Right forelimb (tissue), 1 donor: ENCODE results near the gene EPS8L1.
"Not testable (repeated sequence)": the region's sequence is repeated elsewhere in the genome, so short reads cannot be mapped to it uniquely, and the experiment has no call there.

Experiments used
- DNase-seq: peaks from one replicate; pipeline ENCODE4 v3.0.0-alpha.2; 2018

EPS8L1 gene

DNA sequence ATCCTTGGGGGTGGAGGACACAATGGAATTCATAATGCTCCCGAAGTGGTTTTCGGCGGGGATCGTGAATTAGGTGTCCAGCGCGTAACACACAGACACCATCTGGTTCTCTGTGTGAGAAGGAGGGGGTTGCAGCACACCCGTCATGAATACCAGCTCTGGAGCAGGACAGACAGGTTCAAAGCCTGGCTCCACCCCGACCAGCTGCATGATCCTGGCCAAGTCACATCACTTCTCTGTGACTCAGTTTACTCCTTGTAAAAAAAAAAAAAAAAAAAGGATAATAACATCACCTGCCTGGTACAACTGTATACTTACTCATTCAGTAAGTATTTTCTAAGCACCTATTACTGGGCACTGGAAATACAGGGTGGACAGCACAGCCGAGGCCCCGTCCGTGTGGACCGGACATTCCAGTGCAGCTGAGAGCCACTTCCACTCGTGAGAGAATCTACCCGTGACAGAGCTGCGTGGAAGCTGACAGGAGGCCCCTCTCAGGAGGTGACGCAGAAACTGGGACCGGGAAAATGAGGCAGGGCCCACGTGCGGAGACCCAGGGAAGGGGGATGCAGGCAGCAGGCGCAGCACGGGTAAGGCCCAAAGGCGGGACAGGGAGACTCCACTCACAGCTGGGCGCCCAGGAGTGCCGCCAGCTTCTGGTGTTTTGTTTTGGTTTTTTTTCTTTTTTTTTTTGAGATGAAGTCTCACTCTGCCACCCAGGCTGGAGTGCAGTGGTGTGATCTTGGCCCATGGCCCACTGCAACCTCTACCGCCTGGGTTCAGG lies 24.7 kb upstream of the EPS8L1 start:
- DNase-seq = no peak

DNA sequence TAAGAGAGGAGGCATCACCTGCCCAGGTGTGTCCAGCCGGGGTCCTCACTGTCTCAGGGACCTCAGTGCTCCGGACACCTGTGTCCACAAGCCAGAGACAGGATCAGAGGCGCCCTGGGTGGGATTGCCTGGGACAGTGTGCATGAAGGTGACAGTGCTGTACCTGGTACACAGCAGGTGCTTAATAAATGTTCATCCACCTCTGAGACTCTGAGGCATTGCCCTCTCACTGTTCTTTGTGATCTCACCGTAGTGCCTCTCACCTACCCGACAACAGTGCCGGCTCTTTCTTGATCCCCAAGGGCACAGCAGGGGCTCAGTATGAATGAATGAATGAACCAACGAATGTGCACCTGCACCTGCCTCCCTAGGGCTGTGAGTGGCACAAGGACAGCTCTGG lies 21.9 kb upstream of the EPS8L1 start:
- DNase-seq = no peak

DNA sequence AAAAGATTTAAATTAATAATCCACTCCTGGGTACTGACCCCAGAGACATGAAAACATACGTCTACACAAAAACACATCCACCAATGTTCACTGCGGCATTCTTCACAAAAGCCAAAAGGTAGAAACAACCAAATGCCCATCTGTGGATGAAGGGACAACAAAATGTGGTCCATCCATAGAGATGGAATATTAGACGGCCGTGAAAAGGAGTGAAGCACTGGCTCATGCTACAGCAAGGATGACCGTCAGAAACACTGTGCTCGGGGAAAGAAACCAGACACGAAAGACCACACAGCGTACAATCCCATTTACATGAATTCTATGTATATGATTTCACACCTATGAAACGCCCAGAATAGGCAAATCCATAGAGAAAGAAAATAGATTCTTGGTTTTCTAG lies 18.8 kb upstream of the EPS8L1 start:
- no peak for DNase-seq

DNA sequence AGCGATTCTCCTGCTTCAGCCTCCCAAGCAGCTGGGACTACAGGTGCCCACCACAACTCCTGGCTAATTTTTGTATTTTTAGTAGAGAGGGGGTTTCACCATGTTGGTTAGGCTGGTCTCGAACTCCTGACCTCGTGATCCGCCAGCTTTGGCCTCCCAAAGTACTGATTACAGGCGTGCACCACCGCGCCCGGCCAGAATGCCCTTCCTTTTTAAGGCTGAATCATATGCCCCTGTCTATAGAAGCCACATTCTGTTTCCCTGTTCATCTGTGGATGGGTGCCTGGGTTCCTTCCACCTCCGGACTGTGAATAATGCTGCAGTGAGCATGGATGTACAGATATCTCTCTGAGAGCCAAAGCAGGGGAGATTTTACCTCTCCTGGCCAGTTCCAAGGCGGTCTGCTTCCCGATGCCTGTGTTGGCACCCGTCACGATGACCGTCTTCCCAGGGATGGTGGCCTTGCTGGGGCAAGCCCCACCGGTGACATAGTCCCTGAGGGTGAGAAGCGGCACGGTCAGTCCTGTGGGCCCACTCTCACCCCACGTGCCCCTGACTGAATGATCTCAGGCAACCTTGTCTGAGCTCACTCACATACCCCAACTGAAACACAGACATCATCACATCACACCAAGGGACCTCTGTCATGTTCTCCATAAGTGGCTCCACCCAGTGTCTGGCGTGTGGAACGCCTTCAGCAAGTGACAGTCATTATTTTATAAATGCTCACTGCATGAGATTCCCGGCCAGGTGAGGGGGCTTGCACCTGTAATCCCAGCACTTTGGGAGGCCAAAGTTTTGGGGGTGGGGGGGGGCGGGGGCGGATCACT lies 16.7 kb upstream of the EPS8L1 start:
- DNase-seq = no peak

DNA sequence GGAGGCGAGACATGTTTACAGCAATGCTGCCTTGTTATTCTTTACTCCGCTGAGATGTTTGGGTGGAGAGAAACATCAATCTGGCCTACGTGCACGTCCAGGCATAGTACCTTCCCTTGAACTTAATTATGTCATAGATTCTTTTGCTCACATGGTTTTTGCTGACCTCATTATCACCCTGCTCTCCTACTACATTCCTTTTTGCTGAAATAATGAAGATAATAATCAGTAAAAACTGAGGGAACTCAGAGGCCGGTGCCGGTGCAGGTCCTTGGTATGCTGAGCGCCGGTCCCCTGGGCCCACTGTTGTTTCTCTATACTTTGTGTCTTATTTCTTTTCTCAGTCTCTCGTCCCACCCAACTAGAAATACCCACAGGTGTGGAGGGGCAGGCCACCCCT lies 15.4 kb upstream of the EPS8L1 start:
- DNase-seq = not testable (repeated sequence)

DNA sequence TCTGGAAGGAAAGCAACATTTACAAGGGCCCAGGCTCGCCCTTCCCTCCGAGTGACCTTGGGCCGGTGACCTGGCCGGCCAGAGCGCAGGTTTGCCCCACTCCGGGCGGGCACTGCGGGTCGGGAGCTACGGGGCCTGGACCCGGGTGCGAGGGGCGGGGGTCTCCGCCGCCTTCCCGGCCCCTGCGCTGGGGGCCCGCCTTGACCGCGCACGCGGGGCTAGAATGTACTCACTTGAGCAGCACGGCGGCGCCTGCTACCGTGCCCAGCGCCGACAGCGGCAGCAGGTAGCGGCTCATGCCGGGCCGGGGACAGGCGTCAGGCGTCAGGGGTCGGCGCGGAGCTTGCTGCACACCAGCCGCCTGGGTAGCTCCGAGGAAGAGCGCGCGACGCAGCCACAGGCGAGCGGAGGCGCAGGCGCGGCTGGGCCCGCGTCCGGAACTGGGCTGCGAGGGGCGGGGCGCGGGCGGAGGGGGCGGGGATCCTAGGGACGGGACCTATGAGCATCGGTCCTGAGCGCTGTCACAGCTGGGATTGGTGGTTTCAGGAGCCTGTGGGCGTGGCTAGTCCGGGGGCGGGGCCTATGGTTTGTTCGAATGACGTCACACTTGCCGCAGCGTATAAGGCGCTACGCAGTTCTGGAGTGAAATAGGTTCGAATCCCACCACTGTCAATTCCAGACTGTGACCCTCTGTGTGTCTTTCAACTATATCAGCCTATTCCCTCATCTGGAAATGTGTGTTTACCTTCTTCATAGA lies 12.8 kb upstream of the EPS8L1 start, which contains the start of gene RDH13:
RDH13 (minus strand) TSS at position 414 of the 757 bp plus-strand sequence; CDS start at position 298, 116 bp downstream.
- DNase-seq = peak; percentile 96

DNA sequence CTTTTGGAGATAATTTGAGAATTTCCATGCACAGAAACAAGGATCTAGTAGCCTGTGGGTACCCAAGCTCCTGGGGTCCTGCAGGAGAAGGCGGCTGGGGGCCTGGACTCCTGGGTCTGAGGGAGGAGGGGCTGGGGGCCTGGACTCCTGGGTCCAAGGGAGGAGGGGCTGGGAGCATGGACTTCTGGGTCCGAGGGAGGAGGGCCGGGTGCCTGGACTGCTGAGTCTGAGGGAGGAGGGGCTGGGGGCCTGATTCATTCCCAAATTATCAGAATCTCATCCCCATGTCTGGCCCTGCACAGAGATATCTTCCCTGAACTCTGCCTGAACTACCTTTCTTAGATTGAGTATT lies 12.2 kb upstream of the EPS8L1 start:
- DNase-seq = no peak

DNA sequence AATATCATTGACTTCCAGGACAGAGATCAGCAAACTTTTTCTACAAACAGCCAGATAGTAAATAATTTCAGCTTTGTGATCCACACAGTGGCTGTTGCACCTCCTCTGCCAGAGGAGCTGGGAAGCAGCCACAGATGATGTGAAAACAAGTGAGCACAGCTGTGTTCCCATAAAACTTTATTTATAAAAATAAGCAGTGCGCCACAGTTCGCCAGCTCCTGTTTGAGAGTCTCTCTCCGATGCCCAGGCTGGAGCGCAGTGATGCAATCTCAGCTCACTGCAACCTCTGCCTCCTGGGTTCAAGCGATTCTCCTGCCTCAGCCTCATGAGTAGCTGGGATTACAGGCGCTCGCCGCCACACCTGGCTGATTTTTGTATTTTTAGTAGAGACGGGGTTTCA lies 10.2 kb upstream of the EPS8L1 start:
- not testable (repeated sequence) for DNase-seq

DNA sequence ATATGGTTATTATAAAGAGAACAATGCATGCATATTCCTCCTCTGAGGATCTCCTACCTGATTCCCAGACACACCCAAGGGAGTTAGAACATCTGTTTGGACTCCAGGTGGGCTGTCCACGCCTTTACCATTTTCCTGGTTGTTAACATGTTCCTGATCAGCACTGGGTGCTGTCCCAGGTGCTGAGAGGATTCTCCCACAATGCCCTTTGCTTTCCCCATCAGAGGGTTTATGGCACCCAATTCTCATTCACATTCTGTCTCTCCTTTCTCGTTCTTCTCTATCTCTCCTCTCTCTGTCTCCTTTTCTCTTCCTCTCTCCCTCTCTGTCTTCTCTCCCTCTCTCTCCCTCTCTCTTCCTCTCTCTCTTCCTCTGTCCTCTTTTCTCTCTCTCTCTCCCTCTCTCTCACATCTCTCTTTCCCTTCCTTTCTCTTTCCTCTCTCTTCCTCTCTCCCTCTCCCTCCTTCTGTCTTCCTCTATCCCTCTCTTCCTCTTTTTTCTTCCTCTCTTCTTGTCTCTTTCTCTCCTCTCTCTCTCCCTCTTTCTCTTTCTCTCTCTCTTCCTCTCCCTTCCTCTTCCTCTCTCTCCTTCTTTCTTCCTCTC lies 9.5 kb upstream of the EPS8L1 start:
- no peak for DNase-seq

DNA sequence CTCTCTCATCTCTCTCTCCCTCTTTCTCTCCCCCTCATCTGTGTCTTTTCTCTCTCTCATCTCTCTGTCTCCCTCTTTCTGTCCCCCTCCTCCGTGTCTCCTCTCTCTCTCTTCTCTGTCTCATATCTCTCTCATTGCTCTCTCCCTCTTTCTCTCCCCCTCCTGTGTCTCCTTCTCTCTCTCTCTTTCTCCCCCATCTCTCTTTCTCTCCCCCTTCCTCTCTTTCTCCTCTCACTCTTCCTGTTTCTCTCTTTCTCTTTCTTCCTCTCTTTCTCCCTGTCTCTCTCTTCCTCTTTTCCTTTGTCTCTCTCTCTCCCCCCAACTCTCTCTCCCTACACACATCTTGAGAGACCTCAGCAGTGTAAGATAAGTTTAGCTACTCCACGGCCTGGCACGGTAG lies 7.8 kb upstream of the EPS8L1 start:
- no peak for DNase-seq

DNA sequence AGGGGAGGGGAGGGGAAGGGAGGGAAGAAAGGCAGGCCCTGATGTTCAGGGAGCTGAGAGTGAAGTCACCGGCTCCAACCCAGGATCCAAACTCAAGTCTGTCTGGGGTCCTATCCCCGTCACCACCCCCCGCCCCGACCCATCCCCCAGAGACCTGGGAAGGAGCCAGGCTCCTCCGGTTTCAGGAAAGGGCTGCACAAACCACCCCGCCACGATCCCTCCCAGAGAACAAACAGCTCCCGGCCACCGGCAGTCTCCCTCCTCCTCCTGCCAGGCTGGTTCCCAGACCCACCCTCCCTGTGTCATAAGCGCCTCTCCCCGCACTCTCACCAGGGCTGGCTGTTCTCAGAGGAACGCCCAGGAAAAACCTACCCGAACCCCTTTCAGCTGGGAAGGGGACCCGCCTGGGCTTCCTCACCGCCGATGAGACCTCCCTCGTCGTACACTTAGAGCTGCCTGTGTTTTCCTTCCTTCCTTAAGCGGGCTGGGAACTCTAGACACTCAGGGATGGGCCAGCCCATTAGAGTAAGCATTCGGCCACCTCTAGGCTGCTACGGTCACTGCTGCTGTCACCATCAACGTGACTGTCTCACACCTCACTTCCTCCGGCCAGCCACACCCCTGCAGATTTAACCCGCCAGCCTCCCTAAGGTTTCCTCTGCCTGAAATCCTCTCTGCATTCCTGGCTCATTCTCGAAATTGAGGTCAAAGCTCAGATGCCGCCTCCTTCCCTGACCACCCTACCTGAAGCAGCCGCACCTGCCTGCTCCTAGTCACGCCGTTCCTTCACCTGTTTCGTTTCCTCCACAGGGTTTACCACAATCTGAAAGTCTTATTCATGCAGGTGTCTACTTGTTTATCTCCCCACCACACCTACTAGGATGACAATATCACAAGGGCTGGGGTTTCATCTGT lies 6.5 kb upstream of the EPS8L1 start:
- no peak for DNase-seq

DNA sequence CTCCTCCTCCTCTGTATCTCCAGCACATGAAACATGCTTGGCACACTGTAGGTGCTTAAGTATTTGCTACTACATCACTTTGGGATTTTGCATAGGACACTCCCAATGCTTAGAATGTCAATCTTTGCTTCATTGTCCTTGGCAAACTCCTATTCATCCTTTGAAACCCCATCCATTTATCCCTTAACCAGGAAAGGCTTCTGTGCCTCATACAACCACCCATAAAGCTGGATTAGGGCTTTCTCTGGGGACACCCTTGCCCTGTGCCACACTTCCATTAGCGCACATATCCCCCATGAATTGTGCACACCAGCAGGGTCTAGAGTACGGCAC lies 5.8 kb upstream of the EPS8L1 start:
- no peak for DNase-seq

DNA sequence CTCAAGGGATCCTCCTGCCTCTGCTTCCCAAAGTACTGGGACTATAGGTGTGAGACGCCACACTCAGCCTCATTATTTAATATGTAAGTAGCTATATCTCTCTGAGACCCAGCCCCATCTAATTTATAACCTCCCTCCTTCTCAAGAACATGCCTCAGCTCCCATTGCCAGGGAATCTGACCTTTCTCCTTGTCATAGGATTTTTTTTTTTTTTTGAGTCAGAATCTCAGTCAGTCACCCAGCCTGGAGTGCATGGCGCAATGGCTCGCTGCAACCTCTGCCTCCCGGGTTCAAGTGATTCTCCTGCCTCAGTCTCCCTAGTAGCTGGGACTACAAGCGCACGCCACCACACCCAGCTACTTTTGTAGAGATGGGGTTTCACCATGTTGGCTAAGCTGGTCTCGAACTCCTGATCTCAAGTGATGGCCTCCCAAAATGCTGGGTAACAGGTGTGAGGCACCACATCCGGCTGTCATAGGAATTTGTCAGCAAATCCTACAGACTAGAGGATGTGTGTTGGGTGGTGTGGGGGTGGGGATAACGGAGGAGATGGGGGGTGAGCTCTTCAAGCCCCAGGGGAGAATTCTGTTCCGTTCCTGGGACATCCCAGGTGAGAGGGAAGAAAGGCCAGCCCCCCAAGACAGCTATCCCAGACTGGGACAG lies 5.1 kb upstream of the EPS8L1 start:
- no peak for DNase-seq

DNA sequence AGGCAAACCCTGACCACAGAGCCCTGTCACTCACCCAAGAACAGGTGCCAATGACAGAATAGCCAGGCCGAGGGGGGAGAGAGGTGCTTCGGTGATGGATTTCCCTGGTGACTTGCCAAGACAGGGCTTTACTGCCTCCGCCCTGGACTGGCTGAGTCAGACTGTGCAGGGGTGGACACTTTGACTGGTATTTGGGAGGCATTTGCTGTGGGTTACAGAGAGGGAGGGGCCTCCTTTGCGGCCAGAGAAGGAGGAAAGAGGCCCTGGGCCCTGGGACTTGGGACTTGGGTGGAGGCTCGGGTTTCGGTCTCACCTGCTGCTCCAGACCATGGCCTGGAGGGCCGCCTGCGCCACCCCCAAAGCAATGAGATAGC lies 4.6 kb upstream of the EPS8L1 start:
- DNase-seq = no peak

DNA sequence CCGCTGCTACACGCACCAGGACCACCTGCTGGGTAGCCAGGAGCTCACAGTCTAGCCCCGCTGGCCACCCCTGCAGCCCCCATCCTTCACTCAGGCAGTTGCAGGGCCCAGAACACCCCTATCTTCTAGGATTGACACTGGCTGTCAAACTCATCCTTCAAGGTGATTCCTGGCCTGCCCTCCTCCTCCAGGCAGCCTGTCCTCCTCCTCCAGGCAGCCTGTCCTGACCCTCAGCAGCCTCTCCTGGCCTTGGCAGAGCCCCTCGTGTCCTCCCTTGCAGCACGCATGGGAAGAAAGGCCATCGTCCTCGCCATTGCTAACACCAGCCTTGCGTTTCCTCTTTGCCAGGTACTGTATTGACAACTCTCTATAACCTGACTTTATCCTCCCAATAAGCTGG lies 3.8 kb upstream of the EPS8L1 start:
- no peak for DNase-seq

DNA sequence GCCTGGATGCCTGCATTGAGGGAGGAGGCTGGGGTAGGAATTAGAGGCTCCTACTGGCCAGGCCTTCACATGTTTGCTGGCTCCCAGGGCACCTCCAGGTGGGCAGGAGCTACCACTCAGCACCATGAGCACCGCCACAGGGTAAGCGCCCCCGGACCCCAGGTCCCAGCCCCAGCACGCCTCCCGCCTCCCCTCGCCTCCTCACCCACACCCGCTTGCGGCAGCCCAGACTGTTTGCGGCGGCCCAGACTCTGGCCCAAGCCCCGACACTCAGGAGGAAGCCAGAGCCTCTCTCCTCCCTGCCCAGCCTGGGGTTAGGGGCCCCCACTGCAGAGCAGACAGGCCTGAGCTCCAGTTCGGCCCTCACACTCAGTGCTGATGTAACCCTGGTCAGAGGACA lies 652 bp downstream of the EPS8L1 start:
- no peak for DNase-seq

DNA sequence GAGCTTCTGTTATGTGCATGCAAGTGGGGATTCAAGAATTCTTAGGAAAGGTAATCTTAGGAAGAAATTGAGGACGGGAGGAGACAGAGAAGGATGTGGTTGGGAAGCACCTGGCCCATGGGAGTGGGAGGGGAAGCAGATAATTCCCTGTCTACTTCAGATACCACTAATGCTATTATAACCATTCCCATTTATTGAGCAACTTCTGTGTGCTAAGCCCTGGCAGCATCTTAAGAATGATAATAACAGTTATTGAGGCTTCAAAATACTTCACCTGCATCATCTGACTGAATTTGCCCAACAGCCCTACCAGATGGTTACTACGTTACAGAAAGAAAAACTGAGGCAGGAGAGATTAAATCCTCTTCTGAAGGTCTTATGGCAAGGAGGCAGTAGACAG lies 1.4 kb downstream of the EPS8L1 start:
- DNase-seq = no peak

DNA sequence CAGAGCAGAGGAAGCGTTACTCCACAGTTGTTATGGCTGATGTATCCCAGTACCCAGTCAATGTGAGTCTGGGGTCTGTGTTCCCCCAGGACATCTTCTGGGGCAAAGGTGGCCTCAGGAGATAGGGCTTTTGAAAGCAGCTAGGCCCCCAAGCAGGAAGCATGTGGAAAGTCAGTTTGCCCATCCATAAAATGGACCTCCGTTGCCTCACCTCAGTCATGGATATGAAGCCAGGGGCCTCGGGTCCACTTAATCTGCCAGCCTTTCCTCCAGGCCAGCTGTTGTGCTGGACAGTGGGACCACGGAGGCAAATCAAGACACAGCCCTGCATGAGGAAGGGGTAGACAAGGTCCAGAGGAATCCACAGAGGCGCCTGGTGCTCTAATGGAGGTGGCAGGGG lies 3.3 kb downstream of the EPS8L1 start:
- DNase-seq = no peak

DNA sequence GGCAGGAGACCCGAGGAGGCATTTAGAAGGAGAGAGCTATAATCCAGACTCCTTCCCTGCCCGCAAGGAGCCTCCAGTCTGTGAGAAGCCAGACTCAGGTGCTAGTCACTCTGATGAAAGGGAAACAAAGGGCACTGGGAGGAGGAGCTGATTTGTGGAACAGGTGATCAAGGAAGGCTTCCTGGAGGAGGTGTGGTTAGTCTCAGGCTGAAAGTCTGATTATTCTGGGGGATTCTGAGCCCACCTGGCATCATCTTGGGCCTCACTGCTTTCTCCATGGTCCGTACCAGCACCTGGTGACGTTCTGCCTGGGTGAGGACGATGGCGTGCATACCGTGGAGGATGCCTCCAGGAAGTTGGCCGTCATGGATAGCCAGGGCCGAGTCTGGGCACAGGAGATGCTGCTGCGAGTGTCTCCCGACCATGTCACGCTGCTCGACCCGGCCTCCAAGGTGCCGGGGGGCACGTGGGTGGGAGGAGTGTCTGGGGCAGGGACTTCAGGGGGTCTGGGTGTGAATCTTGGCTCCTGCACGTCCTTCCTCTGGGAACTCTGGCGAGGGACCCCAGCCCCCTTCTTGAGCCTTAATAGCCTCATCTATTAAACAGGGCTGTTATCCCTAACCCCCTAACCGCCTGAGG lies 3.9 kb downstream of the EPS8L1 start:
- DNase-seq = no peak

DNA sequence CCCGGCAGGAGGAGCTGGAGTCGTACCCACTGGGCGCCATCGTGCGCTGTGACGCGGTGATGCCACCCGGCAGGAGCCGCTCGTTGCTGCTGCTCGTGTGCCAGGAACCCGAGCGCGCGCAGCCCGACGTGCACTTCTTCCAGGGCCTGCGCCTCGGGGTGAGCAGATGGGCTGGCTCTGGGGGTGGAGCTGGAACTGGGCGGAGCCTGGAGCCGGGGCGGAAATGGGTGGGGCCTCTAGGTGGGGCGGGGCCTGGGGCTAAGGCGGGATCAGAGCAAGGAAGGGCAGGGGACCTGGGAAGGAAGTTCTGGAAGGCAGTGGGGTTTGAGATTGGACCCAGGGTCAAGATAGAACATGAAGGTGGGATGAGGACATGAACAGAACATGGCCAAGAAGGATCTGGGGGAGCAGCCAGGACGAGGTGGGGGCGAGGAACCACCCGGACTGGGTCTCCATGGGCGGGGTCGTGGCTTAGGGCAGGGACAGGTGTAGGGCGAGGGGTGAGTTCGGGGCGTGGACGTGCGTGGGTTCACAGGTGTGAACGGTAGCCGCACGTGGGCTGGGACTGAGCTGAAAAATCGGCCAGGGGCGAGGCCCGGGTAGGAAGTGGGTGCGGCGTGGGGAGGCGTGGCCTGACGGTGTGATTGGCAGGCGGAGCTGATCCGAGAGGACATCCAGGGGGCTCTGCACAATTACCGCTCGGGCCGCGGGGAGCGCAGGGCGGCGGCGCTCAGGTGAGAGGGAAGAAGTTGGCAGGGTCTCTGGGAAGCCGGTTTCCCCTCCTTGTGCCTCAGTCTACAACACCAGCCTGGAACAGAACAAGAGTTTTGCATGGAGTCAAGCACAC lies 4.7 kb downstream of the EPS8L1 start:
- peak; percentile 75 for DNase-seq
